Thyroid gland (tissue), 4 donors: ENCODE data around the gene EGLN3. TPM values are rescaled to one million over a fixed set of nuclear protein-coding genes. Genes with fewer than 3 reads are reported as not detected.

Experiments
- DNase-seq, 2 donors: peaks; one replicate each; pipeline ENCODE4 v3.0.0-alpha.2; 2019
- H3K27ac ChIP-seq, 3 donors: fragments of 200-600 bp; sonication (generic); 1 replicate in 2 of 3; 2 replicates in 1 of 3; pipeline ENCODE4 v1.5.1; 2016 to 2019; ENCODE audit warnings: mild to moderate bottlenecking in 1 of 3, moderate library complexity in 1 of 3
- H3K27me3 ChIP-seq: fragments of 200-600 bp; sonication (generic); one replicate; pipeline ENCODE4 v1.5.1; 2019
- H3K36me3 ChIP-seq, 2 donors: fragments of 200-600 bp; sonication (generic); one replicate each; pipeline ENCODE4 v1.5.1; 2016 to 2019
- H3K4me1 ChIP-seq, 2 donors: fragments of 200-600 bp; sonication (generic); one replicate each; pipeline ENCODE4 v1.5.1; 2017 to 2019
- H3K4me3 ChIP-seq, 3 donors: fragments of 200-600 bp; sonication (generic); replicated peaks in 1 of 3; 1 replicate in 2 of 3; 2 replicates in 1 of 3; pipeline ENCODE4 v1.5.1; 2016; ENCODE audit warnings: mild to moderate bottlenecking in 1 of 3
- H3K9me3 ChIP-seq: fragments of 200-600 bp; sonication (generic); one replicate; pipeline ENCODE4 v1.5.1; 2017
- POLR2A ChIP-seq, 2 donors: fragments of 450-650 bp; IDR thresholded peaks; one replicate each; pipeline ENCODE4 v1.6.1; 2017; ENCODE audit warnings: antibody characterized with exemption in 2 of 2, mild to moderate bottlenecking in 2 of 2, moderate library complexity in 1 of 2
- WGBS, 2 donors: methylation state at CpG; one replicate each; pipeline ENCODE4 v1.1.5; 2017; 5-methylcytosine and 5-hydroxymethylcytosine counted together
- intact Hi-C: fragments of 100-400 bp; cut with DNase I; formaldehyde crosslinking; loops from one replicate; pipeline ENCODE4 v1.15.1; 2023
- total RNA-seq, 4 donors: library from RNA; depleted of rRNA; stranded (reverse); fragments of >200 nt; gene quantifications; one replicate each; pipeline ENCODE4 v1.2.3, GENCODE V29; 2016
- TF ChIP-seq, protein P1 (sequence below), 6 experiments: fragments of 200-600 bp in 3 of 6; fragments of 450-650 bp in 3 of 6; sonication (generic) in 3 of 6; IDR thresholded peaks; one replicate each; pipeline ENCODE4 v1.5.1; 2016 to 2019; ENCODE audit warnings: antibody characterized with exemption in 6 of 6, mild to moderate bottlenecking in 2 of 6, inconsistent platforms in 1 of 6, moderate library complexity in 1 of 6

Gene EGLN3
- total RNA-seq, 4 donors from 2014 or later = 8.8 to 11.5 (median 10.2) TPM

- WGBS, 2 donors = 77 to 86% methylated on average over 13 of the region's 13 CpGs
- no peaks in the 10 kb centered on the region for H3K9me3 ChIP-seq
- intact Hi-C loops = no loop called here
Measured at GRCh38 chr14:33908540-33909223, 42.2 kb downstream of the EGLN3 start.

GRCh38 chr14:33906968-33907367 is 43.9 kb downstream of the EGLN3 start:
- intact Hi-C loops = no loop called here
- H3K27ac ChIP-seq = no peak overlapping the region
- H3K4me1 ChIP-seq = no peaks in the 10 kb centered on the region
- no peaks in the 10 kb centered on the region for H3K36me3 ChIP-seq
- TF ChIP-seq, protein P1, sequence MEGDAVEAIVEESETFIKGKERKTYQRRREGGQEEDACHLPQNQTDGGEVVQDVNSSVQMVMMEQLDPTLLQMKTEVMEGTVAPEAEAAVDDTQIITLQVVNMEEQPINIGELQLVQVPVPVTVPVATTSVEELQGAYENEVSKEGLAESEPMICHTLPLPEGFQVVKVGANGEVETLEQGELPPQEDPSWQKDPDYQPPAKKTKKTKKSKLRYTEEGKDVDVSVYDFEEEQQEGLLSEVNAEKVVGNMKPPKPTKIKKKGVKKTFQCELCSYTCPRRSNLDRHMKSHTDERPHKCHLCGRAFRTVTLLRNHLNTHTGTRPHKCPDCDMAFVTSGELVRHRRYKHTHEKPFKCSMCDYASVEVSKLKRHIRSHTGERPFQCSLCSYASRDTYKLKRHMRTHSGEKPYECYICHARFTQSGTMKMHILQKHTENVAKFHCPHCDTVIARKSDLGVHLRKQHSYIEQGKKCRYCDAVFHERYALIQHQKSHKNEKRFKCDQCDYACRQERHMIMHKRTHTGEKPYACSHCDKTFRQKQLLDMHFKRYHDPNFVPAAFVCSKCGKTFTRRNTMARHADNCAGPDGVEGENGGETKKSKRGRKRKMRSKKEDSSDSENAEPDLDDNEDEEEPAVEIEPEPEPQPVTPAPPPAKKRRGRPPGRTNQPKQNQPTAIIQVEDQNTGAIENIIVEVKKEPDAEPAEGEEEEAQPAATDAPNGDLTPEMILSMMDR (IDR thresholded peaks at IDR 0.05) = no peak
- TF ChIP-seq POLR2A (IDR thresholded peaks at IDR 0.05) = no peak
- no peak overlapping the region for H3K4me3 ChIP-seq
- DNase-seq = no peak
- WGBS, 2 donors = 66 to 76% methylated on average over 2 of the region's 2 CpGs
- no peaks in the 10 kb centered on the region for H3K27me3 ChIP-seq
- H3K9me3 ChIP-seq = no peaks in the 10 kb centered on the region

More at GRCh38 chr14:33908540-33909223, 42.2 kb downstream of the EGLN3 start:
- H3K27ac ChIP-seq = no peak overlapping the region
- H3K27me3 ChIP-seq = no peaks in the 10 kb centered on the region
- H3K4me3 ChIP-seq = no peak overlapping the region
- TF ChIP-seq POLR2A (IDR thresholded peaks at IDR 0.05) = no peak
- TF ChIP-seq, protein P1 (IDR thresholded peaks at IDR 0.05) = no peak
- DNase-seq = no peak
- no peaks in the 10 kb centered on the region for H3K36me3 ChIP-seq
- no peaks in the 10 kb centered on the region for H3K4me1 ChIP-seq

GRCh38 chr14:33904609-33905008 is 46.3 kb downstream of the EGLN3 start:
- no peak for TF ChIP-seq POLR2A (IDR thresholded peaks at IDR 0.05)
- TF ChIP-seq, protein P1 (IDR thresholded peaks at IDR 0.05) = no peak
- no peak for DNase-seq
- Histone ChIP-seq H3K4me1 (no peaks in the 10 kb centered on the region), H3K36me3 (no peaks in the 10 kb centered on the region), H3K27me3 (no peaks in the 10 kb centered on the region), H3K4me3 (no peak overlapping the region), H3K27ac (no peak overlapping the region), H3K9me3 (no peaks in the 10 kb centered on the region)
- intact Hi-C loops = no loop called here
- WGBS, 2 donors = 95 to 99% methylated on average over 5 of the region's 5 CpGs

GRCh38 chr14:33903369-33903768 is 47.5 kb downstream of the EGLN3 start:
- H3K27ac ChIP-seq = no peak overlapping the region
- 92 to 98% methylated on average over 2 of the region's 2 CpGs for WGBS, 2 donors
- no peaks in the 10 kb centered on the region for H3K27me3 ChIP-seq
- no peak overlapping the region for H3K4me3 ChIP-seq
- no peak for DNase-seq
- H3K36me3 ChIP-seq = no peaks in the 10 kb centered on the region
- intact Hi-C loops = no loop called here
- H3K9me3 ChIP-seq = no peaks in the 10 kb centered on the region
- TF ChIP-seq, protein P1 (IDR thresholded peaks at IDR 0.05) = no peak
- no peak for TF ChIP-seq POLR2A (IDR thresholded peaks at IDR 0.05)
- no peaks in the 10 kb centered on the region for H3K4me1 ChIP-seq

GRCh38 chr14:33902363-33902762 is 48.5 kb downstream of the EGLN3 start:
- TF ChIP-seq POLR2A (IDR thresholded peaks at IDR 0.05) = no peak
- intact Hi-C loops = no loop called here
- H3K27me3 ChIP-seq = no peaks in the 10 kb centered on the region
- no peak overlapping the region for H3K27ac ChIP-seq
- 87 to 98% methylated on average over 6 of the region's 6 CpGs for WGBS, 2 donors
- no peaks in the 10 kb centered on the region for H3K9me3 ChIP-seq
- no peaks in the 10 kb centered on the region for H3K36me3 ChIP-seq
- no peaks in the 10 kb centered on the region for H3K4me1 ChIP-seq
- H3K4me3 ChIP-seq = no peak overlapping the region
- no peak for DNase-seq
